ENCODE measurements around the gene STPG3.
"Not testable (repeated sequence)": the region's sequence is repeated elsewhere in the genome, so short reads cannot be mapped to it uniquely, and the experiment has no call there.

The STPG3 gene

GRCh38 chr9:137262173-137262908 lies 11.3 kb downstream of the STPG3 start:
- H3K4me3 ChIP-seq (ENCODE audit: low read depth, low read length); in situ Hi-C loops (cut with HindIII; ENCODE audit: low pct_ligation_motif_present, low sequenced_read_pairs); H3K27me3 ChIP-seq (replicated peaks); DNase-seq; H3K27ac ChIP-seq: not testable (repeated sequence)
- peaks cover 29% of the 10 kb centered on the region for H3K36me3 ChIP-seq (replicated peaks)
- TF ChIP-seq CTCF (IDR thresholded peaks at IDR 0.05; ENCODE audit: low read depth, low read length, missing control alignments), result peak; percentile 55

GRCh38 chr9:137262909-137263285 lies 11.8 kb downstream of the STPG3 start:
- Histone ChIP-seq H3K27ac (no peak overlapping the region), H3K4me3 (ENCODE audit: low read depth, low read length) (no peak overlapping the region), H3K36me3 (replicated peaks) (peaks cover 32% of the 10 kb centered on the region), H3K27me3 (replicated peaks) (no peaks in the 10 kb centered on the region)
- no peak for DNase-seq
- TF ChIP-seq CTCF (IDR thresholded peaks at IDR 0.05; ENCODE audit: low read depth, low read length, missing control alignments), result no peak
- in situ Hi-C loops (cut with HindIII; ENCODE audit: low pct_ligation_motif_present, low sequenced_read_pairs), result no loop called here

GRCh38 chr9:137263506-137263905 lies 12.4 kb downstream of the STPG3 start:
- in situ Hi-C loops (cut with HindIII; ENCODE audit: low pct_ligation_motif_present, low sequenced_read_pairs), result no loop called here
- H3K36me3 ChIP-seq (replicated peaks), result peaks cover 35% of the 10 kb centered on the region

GRCh38 chr9:137264067-137264466 lies 13.0 kb downstream of the STPG3 start:
- peaks cover 38% of the 10 kb centered on the region for H3K36me3 ChIP-seq (replicated peaks)
- H3K27ac ChIP-seq, result no peak overlapping the region
- no peak for DNase-seq
- H3K27me3 ChIP-seq (replicated peaks), result no peaks in the 10 kb centered on the region
- H3K4me3 ChIP-seq (ENCODE audit: low read depth, low read length), result no peak overlapping the region
- in situ Hi-C loops (cut with HindIII; ENCODE audit: low pct_ligation_motif_present, low sequenced_read_pairs), result no loop called here
- no peak for TF ChIP-seq CTCF (IDR thresholded peaks at IDR 0.05; ENCODE audit: low read depth, low read length, missing control alignments)

More at GRCh38 chr9:137263506-137263905, 12.4 kb downstream of the STPG3 start:
- Histone ChIP-seq H3K27ac (no peak overlapping the region), H3K4me3 (ENCODE audit: low read depth, low read length) (no peak overlapping the region), H3K27me3 (replicated peaks) (no peaks in the 10 kb centered on the region)
- DNase-seq, result no peak
- TF ChIP-seq CTCF (IDR thresholded peaks at IDR 0.05; ENCODE audit: low read depth, low read length, missing control alignments), result no peak

- no peak overlapping the region for H3K4me3 ChIP-seq (ENCODE audit: low read depth, low read length)
- in situ Hi-C loops (cut with HindIII; ENCODE audit: low pct_ligation_motif_present, low sequenced_read_pairs), result no loop called here
- no peak for DNase-seq
- H3K27ac ChIP-seq, result no peak overlapping the region
- peaks cover 48% of the 10 kb centered on the region for H3K36me3 ChIP-seq (replicated peaks)
- H3K27me3 ChIP-seq (replicated peaks), result no peaks in the 10 kb centered on the region
- no peak for TF ChIP-seq CTCF (IDR thresholded peaks at IDR 0.05; ENCODE audit: low read depth, low read length, missing control alignments)
Observed at GRCh38 chr9:137265496-137266161, 14.5 kb downstream of the STPG3 start.

Data from brain microvascular endothelial cell (primary cell).